ENCODE data around the gene SORBS1.

SORBS1 gene

DNA sequence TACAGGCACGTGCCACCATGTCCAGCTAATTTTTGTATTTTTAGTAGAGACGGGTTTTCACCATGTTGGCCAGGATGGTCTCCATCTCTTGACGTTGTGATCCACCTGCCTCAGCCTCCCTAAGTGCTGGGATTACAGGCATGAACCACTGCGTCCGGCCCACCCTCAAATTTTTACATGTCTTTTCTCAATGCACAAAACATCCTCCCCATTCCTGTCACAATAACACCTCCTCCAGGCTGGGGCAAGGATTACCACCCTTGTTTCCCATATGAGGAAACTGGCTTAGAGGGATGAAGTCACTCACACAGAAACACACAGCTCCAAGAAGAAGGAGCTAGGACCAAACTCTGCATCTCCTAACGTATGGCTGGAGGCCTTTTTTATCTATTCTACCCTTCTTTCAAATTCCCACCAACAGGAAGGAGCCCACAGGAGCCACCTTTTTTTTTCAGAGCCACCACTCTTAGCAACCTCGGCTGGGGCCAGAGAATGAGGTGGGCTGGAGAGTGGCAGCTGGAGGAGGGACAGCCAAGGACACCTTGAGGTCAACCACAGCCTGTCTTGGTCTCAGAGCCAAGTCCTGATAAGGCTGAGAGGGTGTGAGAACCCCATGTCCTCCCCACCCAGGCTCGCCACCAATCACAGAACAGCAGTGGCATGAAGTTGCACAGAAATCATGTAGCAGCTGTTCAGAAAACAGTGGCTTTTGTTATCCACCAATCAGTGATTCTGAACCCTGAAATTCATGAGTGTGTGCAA, 157.3 kb downstream of the SORBS1 start:
- Histone ChIP-seq H3K27ac (ENCODE audit: low read depth, low read length) (no peak overlapping the region), H3K27me3 (ENCODE audit: insufficient read depth, low read length) (no peaks in the 10 kb centered on the region), H3K4me1 (ENCODE audit: insufficient read depth, low read length) (peaks cover 8% of the 10 kb centered on the region), H3K9ac (ENCODE audit: low read depth, low read length) (no peak overlapping the region), H3K4me3 (ENCODE audit: low read length) (no peak overlapping the region), H3K36me3 (ENCODE audit: insufficient read depth, low read length) (peaks cover 25% of the 10 kb centered on the region), H3K9me3 (ENCODE audit: insufficient read depth, low read depth, low read length) (no peaks in the 10 kb centered on the region)
- WGBS: 91% methylated on average over 8 of the region's 8 CpGs

DNA sequence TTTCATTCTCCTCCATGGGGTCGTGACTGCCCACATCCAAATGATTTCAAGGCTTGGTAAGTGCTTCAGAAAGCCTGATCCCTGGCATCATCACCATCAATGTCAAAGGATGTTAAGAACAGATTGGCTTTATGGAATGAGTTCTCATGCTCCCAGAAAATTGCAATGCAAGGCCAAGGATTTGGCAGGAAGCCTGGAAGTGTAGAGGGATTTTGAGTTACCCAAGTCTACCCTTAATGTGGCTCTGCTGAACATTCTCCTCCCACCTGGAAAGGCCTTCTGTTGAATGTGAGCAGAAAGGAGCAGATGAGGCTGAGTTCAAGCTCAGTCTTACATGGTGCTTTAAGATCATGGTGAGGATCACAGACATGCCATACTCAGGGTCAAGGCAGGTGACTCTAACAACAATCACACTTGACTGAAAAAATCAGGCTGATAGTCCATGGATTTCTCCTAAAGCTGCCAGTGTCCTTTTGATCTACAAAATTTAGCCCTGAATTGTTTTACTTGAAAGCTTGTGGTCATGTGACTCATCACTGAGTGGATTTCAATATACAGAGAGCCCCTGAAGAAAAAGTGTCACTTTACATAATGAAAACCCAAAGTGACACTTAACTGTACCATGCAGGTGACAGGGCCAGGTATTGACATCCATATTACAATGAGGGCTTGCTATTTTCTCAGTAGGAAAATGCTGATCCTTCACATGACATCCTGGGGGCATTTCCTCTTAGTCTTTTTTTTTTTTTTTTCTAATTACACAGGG, 159.3 kb downstream of the SORBS1 start:
- Histone ChIP-seq H3K4me3 (ENCODE audit: low read length) (no peak overlapping the region), H3K9ac (ENCODE audit: low read depth, low read length) (no peak overlapping the region), H3K9me3 (ENCODE audit: insufficient read depth, low read depth, low read length) (no peaks in the 10 kb centered on the region), H3K36me3 (ENCODE audit: insufficient read depth, low read length) (peaks cover 45% of the 10 kb centered on the region), H3K27me3 (ENCODE audit: insufficient read depth, low read length) (no peaks in the 10 kb centered on the region), H3K4me1 (ENCODE audit: insufficient read depth, low read length) (no peaks in the 10 kb centered on the region), H3K27ac (ENCODE audit: low read depth, low read length) (no peak overlapping the region)
- 100% methylated on average over 1 of the region's 1 CpG for WGBS

DNA sequence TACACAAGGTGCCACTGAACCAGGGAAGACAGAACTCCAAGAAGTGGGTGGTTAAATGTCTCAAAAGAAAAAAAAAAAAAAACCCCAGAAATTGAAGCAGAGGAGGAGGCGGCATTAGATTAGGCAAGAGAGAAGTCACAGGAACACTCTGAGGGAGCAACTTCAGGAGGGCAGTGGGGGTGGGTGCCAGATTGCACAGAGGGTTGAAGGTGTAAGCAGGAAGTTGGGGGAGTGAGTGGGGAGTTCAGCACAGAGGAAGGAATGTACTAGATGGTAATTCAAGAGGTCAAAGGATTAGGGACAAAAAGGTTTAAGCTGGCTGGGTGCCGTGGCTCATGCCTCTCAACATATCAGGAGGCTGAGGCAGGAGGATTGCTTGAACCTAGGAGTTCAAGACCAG, 160.4 kb downstream of the SORBS1 start:
- Histone ChIP-seq H3K27ac (ENCODE audit: low read depth, low read length) (no peak overlapping the region), H3K4me3 (ENCODE audit: low read length) (no peak overlapping the region), H3K27me3 (ENCODE audit: insufficient read depth, low read length) (no peaks in the 10 kb centered on the region), H3K9me3 (ENCODE audit: insufficient read depth, low read depth, low read length) (no peaks in the 10 kb centered on the region), H3K36me3 (ENCODE audit: insufficient read depth, low read length) (peaks cover 50% of the 10 kb centered on the region), H3K9ac (ENCODE audit: low read depth, low read length) (no peak overlapping the region), H3K4me1 (ENCODE audit: insufficient read depth, low read length) (no peaks in the 10 kb centered on the region)
- 90% methylated on average over 2 of the region's 2 CpGs for WGBS

GRCh38 chr10:95399183-95399582, 162.0 kb downstream of the SORBS1 start:
- Histone ChIP-seq H3K27me3 (ENCODE audit: insufficient read depth, low read length) (no peaks in the 10 kb centered on the region), H3K4me3 (ENCODE audit: low read length) (no peak overlapping the region), H3K9ac (ENCODE audit: low read depth, low read length) (no peak overlapping the region), H3K9me3 (ENCODE audit: insufficient read depth, low read depth, low read length) (no peaks in the 10 kb centered on the region), H3K27ac (ENCODE audit: low read depth, low read length) (no peak overlapping the region), H3K4me1 (ENCODE audit: insufficient read depth, low read length) (no peaks in the 10 kb centered on the region), H3K36me3 (ENCODE audit: insufficient read depth, low read length) (peaks cover 44% of the 10 kb centered on the region)
- WGBS: 96% methylated on average over 5 of the region's 5 CpGs

- H3K9ac ChIP-seq (ENCODE audit: low read depth, low read length): no peak overlapping the region
- H3K4me1 ChIP-seq (ENCODE audit: insufficient read depth, low read length): no peaks in the 10 kb centered on the region
- H3K4me3 ChIP-seq (ENCODE audit: low read length): no peak overlapping the region
- H3K27me3 ChIP-seq (ENCODE audit: insufficient read depth, low read length): no peaks in the 10 kb centered on the region
- H3K27ac ChIP-seq (ENCODE audit: low read depth, low read length): no peak overlapping the region
- peaks cover 48% of the 10 kb centered on the region for H3K36me3 ChIP-seq (ENCODE audit: insufficient read depth, low read length)
- H3K9me3 ChIP-seq (ENCODE audit: insufficient read depth, low read depth, low read length): no peaks in the 10 kb centered on the region
- WGBS: 95% methylated on average over 3 of the region's 3 CpGs
These were observed 163.4 kb downstream of the SORBS1 start for GRCh38 chr10:95397747-95398146.

- Histone ChIP-seq H3K9me3 (ENCODE audit: insufficient read depth, low read depth, low read length) (no peaks in the 10 kb centered on the region), H3K4me1 (ENCODE audit: insufficient read depth, low read length) (0 out of 2 replicates have a peak, but pooled peaks cover 4% of the 10 kb centered on the region), H3K27ac (ENCODE audit: low read depth, low read length) (no peak overlapping the region), H3K27me3 (ENCODE audit: insufficient read depth, low read length) (no peaks in the 10 kb centered on the region), H3K4me3 (ENCODE audit: low read length) (no peak overlapping the region), H3K9ac (ENCODE audit: low read depth, low read length) (no peak overlapping the region), H3K36me3 (ENCODE audit: insufficient read depth, low read length) (peaks cover 40% of the 10 kb centered on the region)
- WGBS: 95% methylated on average over 10 of the region's 10 CpGs
These were observed 165.2 kb downstream of the SORBS1 start for GRCh38 chr10:95395947-95396449.

- Histone ChIP-seq H3K27ac (ENCODE audit: low read depth, low read length) (no peak overlapping the region), H3K9me3 (ENCODE audit: insufficient read depth, low read depth, low read length) (no peaks in the 10 kb centered on the region), H3K36me3 (ENCODE audit: insufficient read depth, low read length) (peaks cover 35% of the 10 kb centered on the region), H3K27me3 (ENCODE audit: insufficient read depth, low read length) (no peaks in the 10 kb centered on the region), H3K9ac (ENCODE audit: low read depth, low read length) (no peak overlapping the region), H3K4me3 (ENCODE audit: low read length) (no peak overlapping the region), H3K4me1 (ENCODE audit: insufficient read depth, low read length) (0 out of 2 replicates have a peak, but pooled peaks cover 4% of the 10 kb centered on the region)
- WGBS: 90% methylated on average over 5 of the region's 6 CpGs
These were observed 166.8 kb downstream of the SORBS1 start for GRCh38 chr10:95394161-95394880.

- no peak overlapping the region for H3K9ac ChIP-seq (ENCODE audit: low read depth, low read length)
- H3K27ac ChIP-seq (ENCODE audit: low read depth, low read length): no peak overlapping the region
- no peaks in the 10 kb centered on the region for H3K27me3 ChIP-seq (ENCODE audit: insufficient read depth, low read length)
- H3K9me3 ChIP-seq (ENCODE audit: insufficient read depth, low read depth, low read length): no peaks in the 10 kb centered on the region
- no peak overlapping the region for H3K4me3 ChIP-seq (ENCODE audit: low read length)
- WGBS: 96% methylated on average over 7 of the region's 7 CpGs
- 0 out of 2 replicates have a peak, but pooled peaks cover 7% of the 10 kb centered on the region for H3K4me1 ChIP-seq (ENCODE audit: insufficient read depth, low read length)
- peaks cover 21% of the 10 kb centered on the region for H3K36me3 ChIP-seq (ENCODE audit: insufficient read depth, low read length)
These were observed 168.4 kb downstream of the SORBS1 start for GRCh38 chr10:95392681-95393164.

- no CpG with 5 or more reads among the region's 3 CpGs for WGBS
These were observed 169.0 kb downstream of the SORBS1 start for GRCh38 chr10:95392217-95392584.

DNA sequence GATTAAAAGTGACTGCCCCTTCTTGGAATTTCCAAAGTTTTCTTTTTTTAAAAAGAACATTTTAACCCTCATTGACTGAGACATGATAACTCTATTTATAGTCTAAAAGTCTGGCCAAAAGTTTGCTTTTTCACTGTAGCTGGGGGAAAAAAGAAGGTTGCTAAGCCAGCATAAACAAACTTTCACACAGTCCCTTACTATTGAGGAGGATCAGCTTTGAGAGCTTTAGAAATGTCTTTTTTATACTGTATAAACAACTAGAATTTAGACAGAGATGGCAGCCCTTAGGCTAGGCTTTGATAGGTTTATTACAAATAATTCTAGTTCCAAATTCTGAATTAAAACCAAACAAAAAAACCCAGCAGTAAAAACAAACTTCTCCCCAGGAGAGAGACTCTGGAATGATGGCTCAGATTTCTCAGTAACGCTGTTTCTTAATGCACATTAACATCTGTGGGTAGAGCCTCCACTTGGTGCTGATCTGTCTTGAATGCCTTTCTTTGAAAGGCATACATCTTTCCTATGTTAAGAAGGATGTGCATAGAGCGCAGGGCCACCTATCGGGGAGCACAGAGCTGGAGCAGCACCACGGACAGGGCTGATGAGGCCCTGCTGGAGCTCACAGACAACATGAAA, 169.5 kb downstream of the SORBS1 start:
- Histone ChIP-seq H3K4me3 (ENCODE audit: low read length) (no peak overlapping the region), H3K9ac (ENCODE audit: low read depth, low read length) (no peak overlapping the region), H3K9me3 (ENCODE audit: insufficient read depth, low read depth, low read length) (no peaks in the 10 kb centered on the region), H3K4me1 (ENCODE audit: insufficient read depth, low read length) (0 out of 2 replicates have a peak, but pooled peaks cover 7% of the 10 kb centered on the region), H3K36me3 (ENCODE audit: insufficient read depth, low read length) (peaks cover 10% of the 10 kb centered on the region), H3K27me3 (ENCODE audit: insufficient read depth, low read length) (no peaks in the 10 kb centered on the region), H3K27ac (ENCODE audit: low read depth, low read length) (no peak overlapping the region)
- 42% methylated on average over 4 of the region's 4 CpGs for WGBS

More at GRCh38 chr10:95392217-95392584, 169.0 kb downstream of the SORBS1 start:
- Histone ChIP-seq H3K27me3 (ENCODE audit: insufficient read depth, low read length) (no peaks in the 10 kb centered on the region), H3K4me1 (ENCODE audit: insufficient read depth, low read length) (0 out of 2 replicates have a peak, but pooled peaks cover 7% of the 10 kb centered on the region), H3K36me3 (ENCODE audit: insufficient read depth, low read length) (peaks cover 15% of the 10 kb centered on the region), H3K9me3 (ENCODE audit: insufficient read depth, low read depth, low read length) (no peaks in the 10 kb centered on the region), H3K9ac (ENCODE audit: low read depth, low read length) (no peak overlapping the region), H3K4me3 (ENCODE audit: low read length) (no peak overlapping the region), H3K27ac (ENCODE audit: low read depth, low read length) (no peak overlapping the region)
